SW480 (cell line): ENCODE data around the gene FAM89B.

Experiments
- DNase-seq: peaks from one replicate; pipeline ENCODE4 v3.0.0-alpha.2; 2016; ENCODE audit warnings: low spot score

FAM89B gene

DNA sequence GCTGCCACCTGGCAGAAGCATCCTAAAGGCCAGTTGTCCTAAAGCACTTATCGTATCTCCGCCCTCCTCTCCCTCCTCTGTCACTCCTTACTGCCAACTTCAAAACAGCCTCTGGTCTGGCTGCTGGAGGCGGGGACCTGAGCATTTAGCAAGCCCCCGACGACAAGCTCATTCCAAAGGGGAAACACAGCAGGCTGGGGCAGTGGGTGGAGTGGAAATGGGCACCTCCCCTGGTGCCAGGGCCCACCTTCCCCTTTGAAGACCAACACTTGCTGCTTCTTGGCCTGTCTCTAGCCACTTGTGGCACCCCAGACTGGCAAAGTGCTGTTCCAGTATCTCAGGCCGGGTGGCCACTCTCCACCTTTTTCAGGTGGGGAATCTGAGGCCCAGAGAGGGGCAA, 38.1 kb downstream of the FAM89B start:
- DNase-seq: no peak

DNA sequence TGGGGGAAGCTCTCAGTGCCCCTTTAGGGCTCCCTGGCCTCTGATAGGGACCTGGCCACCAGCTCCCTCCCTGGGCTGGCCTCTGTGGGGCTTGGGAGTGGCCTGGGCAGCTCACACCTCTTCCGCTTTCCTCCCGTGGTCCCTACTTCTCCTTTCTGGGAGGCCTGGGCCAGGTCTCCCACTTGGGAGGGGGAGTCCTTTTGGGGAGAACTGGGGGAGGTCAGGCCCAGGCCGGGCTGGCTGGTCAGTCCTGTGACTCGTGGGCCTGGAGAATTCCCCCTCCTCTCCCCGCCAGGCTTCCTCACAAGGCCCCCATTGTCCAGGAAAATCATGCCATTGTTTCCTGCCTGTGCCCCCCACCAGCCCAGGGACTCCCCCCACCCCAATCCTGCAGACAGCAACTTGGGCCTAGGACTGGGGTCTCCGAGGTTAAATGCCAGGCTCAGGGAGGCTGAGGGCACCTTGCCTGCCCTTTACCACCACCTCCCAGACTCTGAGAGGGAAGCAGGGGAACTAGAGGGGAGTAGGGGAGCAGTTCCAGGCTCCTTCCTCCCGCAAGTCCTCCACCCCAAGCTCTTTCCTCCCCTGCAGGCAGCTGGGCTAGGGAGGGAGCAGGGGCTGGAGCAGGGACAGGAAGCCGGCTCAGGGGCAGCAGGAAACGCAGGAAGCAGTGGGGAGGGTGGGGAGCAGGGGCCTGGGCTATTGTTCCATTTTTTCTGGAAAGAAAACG, 38.9 kb downstream of the FAM89B start:
- DNase-seq: no peak

DNA sequence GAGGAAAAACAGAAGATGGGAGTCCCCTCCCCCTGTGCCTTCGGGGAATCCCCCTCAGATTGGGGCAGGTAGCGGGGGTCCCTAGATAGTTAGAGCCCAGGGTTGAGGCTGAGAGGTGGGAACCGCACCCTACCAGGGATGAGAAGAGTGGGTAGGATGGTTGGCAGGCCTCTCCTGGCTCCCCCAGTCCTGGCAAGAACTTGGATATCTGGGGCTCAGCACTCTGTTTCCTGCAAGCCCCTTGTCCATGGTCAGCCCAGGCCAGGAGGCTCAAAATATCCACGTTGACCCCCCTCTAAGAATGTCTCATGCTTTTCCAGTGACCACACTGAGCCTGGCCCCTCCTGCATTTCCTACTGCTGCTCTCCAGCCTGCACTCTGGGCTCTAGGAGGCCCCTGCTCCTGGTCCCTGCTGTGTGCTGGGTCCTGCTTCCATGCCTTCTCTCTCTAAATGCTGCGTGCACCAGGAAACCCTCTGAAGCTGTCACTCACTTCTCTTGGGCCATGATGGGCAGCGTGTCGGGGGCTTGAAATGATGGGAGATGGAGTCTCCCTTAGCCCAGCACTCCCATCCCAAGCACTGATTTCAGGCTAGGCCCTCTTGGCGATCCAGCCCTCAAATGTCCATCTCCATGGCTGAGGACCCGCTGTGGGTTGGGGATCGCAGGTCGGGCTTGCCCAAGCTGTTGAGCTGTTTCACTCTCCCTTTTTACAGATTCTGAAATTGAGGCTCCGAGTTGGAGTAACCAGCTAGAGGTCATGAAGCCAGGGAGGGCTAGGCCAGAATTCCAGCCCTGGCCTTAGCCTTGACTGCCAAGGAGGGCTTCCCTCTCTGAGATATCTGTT, 39.6 kb downstream of the FAM89B start:
- no peak for DNase-seq

DNA sequence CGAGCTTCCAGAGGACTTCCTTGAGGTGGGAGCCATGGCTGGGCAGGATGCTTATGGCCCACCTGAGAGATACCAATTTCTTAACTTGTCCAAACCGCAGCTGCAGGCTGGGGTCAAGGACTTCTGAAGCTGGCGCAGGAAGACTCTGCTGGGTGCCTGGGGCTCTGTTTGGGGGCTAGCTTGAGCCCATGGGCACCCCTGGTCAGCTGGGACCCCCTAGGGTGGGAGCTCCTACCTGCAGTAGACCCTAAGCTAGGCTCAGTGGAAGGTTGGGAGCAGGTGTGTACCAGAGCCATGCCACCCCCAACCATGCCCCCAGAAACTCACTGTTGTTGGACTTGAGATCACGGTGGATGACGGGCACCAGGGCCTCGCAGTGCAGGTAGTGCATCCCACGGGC, 40.4 kb downstream of the FAM89B start:
- DNase-seq: no peak

DNA sequence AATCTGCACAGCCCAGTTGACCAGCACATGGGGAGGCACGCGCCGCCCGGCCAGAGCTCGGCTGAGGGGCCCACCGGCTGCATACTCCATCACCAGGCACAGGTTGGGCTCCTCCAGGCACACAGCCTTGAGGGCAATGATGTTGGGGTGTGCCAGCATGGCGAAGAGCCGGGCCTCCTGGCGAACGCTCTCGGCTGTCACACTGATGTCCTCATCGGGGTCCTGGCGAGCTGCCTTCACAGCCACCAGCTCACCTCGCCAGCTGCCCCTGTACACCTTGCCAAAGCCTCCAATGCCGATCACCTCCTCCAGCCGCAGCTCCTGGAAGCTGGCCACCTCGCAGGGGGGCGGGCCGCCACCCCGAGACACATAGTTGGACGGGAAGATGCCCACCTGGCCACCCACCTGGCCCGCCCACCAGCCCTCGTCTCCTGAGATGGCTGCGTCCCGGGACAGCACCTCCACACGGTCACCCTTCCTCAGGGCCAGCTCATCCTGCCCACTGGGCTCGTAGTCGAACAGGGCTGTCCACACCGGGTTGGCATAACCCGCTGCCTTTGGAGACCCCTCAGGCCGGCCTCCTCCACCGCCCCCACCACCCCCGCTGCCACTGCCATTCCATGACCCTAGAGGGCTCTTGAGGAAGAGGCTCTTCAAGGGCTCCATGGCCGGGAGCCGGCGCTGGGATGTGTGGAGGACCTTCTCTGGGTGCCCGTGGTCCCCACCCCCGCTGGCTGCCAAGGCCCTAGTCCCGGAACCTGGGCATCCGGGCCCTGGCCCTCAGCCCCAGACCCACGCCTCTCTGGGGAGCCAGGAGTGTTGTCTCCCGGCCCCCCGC, 41.0 kb downstream of the FAM89B start:
- DNase-seq: no peak

DNA sequence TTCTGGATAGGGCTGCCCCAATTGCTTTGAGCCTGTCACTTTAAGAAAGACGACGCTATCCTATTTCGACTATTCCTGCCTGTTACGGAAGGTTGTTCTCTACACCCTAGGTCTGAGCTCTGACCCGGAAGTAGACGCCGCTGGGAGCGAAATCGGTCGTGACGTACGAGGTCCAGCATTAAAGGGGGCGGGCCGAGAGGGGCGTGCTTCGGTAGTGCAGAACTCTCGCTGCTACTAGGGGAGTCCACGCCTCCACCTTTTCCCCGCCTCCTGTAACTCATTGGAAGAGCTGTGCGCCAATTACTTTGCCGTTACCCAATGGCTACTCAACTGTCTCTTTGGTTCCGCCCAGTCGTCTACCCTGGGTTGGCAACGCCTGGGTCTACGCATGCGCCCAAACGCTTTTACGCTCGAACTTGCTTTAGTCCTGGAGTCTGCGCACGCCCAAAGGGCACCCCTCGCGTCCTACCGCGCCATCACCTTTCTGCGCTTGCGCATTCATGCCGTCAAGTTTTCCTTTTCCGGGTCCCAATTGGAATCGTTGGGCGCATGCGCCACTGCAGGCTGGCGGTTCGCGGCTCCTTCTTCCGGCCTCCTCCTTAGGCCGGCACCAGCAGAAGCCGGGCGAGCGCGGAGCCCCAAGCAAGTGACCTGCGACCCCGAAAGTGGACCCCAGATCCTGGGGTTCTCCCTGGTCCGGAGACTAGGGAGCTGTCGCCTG, 43.1 kb downstream of the FAM89B start, which contains the start of gene PCNX3:
Gene PCNX3 (plus strand): TSS at position 548 of the 721 bp plus-strand sequence. CDS start 536 bp downstream, outside the sequence.
- peak; percentile 100 for DNase-seq

DNA sequence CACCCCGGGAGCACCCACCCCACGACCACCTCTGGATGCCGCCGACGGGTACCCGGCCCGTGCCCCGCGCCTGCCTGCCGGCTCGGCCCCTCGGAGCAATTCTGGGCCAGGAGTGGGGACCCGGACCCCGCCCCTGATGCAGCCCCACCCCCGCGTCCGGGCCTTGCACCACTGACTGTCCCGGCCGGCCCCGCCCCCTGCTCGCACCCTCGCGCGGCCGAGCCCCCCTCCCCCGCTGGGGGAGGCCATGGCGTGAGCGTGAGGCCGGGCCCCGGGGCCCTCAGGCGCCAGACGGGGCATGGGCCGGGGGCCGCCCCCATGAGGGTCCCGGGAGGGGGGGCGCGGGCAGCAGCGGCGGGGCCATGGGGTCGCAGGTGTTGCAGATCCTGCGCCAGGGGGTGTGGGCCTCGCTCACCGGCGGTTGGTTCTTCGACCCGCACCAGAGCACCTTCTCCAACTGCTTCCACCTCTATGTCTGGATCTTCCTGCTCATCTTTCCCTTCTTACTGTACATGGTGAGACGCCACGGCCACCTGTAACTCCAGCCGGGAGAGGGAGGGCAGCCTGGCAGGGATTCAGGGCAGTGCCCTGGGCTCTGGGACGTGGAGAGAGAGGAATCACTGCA, 43.7 kb downstream of the FAM89B start:
- DNase-seq: no peak

DNA sequence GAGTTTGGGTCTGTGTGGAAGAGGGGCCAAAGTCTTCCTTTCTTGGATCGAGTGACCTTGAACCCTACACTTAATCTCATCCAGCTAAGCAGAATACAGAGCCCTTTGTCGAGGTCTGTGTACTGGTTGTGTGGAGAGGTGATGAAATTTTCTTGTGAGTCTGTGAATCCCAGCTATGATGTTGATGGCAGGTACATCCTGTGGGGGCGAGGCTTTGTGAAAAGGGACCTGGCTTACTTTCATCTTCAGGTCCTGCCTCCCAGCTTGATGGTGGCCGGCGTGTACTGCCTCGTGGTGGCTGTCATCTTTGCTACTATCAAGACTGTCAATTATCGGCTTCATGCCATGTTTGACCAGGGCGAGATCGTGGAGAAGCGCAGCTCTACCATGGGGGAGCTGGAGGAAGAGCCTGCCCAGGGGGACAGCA, 44.2 kb downstream of the FAM89B start:
- DNase-seq: no peak

DNA sequence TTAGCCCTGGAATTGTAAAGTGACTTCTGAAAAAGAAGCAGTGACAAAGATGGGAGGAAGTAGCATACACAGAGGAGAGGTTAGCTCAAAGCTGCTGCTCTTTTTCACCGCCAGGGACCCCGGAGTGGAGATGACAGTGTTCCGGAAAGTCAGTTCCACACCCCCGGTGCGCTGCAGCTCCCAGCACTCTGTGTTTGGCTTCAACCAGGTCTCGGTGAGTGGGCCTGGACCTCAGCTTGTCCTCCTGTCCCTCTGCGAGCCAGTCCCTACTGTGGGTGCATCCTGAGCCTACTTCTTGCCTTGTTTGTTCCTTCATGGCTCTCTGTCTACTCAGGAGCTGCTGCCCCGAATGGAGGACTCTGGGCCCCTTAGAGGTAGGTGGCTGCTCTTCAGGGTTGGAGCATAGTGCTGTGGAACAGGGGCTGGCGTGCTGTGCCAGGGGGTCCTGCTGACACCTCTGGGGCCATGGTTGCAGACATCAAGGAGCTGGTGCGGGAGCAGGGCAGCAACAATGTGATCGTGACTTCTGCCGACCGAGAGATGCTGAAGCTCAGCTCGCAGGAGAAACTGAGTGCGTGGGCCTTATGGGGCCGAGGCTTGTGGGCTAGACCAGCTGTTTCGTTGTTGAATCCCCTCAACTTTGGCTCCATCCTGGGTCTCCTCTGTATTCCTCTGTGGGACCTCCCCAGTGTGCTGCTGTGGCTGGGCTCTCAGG, 45.0 kb downstream of the FAM89B start:
- DNase-seq: no peak

DNA sequence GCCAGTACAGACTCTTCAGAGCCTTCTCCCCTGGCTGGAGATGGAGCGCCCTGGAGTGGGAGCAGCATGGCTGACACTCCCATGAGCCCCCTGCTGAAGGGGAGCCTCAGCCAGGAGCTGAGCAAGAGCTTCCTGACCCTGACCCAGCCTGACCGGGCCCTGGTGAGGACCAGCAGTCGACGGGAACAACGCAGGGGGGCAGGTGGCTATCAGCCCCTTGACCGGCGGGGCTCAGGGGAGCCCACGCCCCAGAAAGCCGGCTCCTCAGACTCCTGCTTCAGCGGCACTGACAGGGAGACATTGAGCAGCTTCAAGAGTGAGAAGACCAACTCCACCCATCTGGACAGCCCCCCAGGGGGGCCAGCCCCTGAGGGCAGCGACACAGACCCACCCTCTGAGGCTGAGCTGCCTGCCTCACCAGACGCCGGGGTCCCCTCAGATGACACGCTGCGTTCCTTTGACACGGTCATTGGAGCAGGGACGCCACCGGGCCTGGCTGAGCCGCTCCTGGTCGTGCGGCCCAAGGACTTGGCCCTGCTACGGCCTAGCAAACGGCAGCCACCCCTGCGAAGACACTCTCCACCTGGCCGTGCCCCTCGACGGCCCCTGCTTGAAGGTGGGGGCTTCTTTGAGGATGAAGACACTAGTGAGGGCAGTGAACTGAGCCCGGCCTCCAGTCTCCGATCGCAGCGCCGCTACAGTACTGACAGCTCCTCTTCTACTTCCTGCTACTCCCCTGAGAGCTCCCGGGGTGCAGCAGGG, 45.8 kb downstream of the FAM89B start:
- DNase-seq: no peak

DNA sequence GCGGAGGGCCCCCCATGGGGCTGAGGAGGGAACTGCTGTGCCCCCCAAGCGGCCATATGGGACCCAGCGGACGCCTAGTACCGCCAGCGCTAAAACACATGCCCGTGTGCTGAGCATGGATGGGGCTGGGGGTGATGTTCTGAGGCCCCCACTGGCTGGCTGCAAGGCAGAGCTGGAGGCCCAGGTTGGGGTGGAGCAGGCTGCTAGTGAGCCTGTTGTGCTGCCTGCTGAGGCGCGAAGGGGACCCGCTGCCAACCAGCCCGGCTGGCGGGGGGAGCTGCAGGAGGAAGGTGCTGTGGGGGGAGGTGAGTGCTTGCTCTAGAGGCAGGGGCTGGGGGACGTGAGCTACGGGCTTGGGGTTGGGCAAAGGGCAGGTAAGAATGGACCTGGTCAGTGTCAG, 46.4 kb downstream of the FAM89B start:
- no peak for DNase-seq

DNA sequence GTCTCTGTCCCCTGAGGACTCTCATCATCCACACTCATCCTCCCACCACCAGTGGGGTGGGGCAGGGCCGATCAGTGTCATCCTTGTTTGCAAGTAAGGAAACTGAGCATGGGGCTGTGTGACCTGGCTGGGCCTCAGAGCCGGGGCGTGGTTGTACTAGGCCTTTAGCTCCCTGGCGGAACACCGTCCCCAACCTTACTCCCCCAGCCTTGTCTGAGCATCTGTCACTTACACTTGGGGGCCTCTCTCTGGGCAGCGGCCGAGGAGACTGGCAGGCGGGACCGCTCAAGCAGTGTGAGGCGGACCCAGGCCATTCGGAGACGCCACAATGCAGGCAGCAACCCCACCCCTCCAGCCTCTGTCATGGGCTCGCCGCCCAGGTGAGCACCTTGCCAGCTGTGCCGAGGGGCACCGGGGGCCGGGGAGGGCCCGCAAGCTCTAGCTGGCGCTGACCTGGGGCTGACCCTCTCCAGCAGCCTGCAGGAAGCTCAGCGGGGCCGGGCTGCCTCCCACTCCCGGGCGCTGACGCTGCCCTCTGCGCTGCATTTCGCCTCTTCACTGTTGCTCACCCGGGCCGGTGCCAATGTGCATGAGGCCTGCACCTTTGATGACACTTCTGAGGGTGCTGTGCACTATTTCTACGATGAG, 47.1 kb downstream of the FAM89B start:
- no peak for DNase-seq

DNA sequence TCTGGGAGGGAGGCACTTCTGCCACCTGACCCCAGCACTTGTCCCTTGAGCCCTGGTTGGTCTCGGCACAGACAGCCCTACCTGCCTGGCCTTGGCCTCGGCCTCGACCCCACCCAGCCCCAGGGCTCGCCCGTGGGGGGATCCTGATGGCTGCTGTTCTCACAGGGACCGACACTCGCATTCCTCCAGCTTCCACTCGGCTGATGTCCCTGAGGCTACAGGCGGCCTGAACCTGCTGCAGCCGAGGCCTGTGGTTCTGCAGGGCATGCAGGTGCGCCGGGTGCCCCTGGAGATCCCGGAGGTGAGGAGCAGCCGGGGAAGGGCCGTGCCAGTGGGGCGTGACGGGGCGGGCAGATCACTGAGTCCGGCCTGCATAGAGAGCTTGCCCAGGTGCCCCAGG, 48.3 kb downstream of the FAM89B start:
- no peak for DNase-seq

DNA sequence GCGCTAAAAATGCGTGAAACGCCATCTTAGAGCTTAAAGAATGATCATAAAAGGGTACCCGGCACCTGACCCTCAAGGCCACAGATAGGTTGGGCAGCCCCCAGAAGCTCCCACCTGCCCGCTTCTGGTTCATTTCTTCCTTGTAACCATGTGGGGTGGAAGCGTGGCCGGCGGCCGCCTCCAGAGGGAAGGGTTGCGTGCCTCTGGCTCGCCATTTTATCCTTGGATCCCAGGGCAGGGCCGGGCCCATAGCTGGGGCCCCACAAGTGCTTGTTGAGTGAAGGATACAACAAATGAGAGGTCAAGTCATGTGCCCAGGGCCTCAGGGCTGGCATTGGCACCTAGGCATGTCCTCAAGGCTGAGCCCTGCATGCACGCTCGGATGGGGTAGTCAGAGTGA, 49.1 kb downstream of the FAM89B start:
- no peak for DNase-seq

DNA sequence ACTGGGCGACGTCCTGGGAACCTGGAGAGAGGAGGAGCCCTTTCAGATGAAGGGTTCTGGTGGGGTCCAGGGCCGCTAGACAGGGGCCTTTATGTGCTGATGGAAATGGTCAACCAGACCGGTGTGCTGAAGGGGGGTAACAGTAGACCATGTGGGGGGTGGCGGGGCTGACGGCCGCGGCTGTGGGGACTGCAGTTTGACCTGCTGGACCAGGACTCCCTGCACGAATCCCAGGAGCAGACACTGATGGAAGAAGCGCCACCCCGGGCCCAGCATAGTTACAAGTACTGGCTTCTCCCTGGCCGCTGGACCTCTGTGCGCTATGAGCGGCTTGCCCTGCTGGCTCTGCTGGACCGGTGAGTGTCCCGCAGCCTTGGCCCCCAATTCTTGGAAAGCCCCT, 49.7 kb downstream of the FAM89B start:
- DNase-seq: no peak

DNA sequence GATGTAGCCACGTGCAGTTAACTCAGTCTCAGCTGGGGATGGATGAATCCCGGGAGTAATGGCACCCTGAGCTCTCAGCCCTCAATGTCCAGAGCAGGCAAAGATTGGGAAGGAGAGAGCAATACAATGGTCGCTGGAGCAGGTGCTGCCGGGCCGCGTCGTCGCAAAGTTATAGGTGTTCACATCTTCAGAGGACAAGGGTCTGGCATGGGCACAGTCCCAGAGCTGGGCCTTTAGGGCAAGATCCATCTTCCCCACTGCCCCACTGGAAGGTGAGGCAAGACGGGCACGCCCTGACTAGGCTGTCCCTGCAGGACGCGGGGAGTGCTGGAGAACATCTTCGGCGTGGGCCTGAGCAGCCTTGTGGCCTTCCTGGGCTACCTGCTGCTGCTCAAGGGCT, 50.8 kb downstream of the FAM89B start:
- no peak for DNase-seq
